Stimulated activated CD4-positive, alpha-beta T cell treated with anti-CD3 and anti-CD28 coated beads, Interleukin-15, amount 100 ng/mL, for 24 hours (primary cell): ENCODE results near the gene GZMB.
"Not testable (repeated sequence)": the region's sequence is repeated elsewhere in the genome, so short reads cannot be mapped to it uniquely, and the experiment has no call there.

ENCODE experiments used
- DNase-seq: peaks from one replicate; pipeline ENCODE4 v3.0.0-alpha.2; 2020

The GZMB gene

DNA sequence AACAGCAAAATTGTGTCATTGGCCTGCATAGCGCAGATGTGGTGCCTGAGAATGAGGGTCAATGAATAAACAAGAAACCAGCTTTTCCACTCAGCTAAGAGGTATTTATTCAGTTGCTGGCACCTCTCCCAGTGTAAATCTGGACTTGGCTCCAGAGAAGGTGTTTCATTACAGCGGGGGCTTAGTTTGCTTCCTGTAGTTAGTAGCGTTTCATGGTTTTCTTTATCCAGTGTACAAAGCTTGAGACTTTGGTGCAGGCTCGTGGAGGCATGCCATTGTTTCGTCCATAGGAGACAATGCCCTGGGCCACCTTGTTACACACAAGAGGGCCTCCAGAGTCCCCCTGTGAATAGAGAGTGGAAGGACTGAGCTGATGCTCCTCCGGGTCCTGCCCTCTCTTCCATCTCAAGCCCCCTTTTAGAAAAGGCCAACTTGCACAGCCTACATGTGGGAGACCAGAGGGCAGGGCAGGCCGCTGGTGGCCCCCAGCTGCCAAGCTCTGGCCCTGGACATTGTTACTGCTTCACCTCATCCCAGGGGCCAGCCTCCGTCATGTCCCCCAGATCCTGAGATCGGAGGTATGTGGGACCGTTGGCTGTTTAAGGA lies 3.0 kb downstream of the GZMB start:
- no peak for DNase-seq

GRCh38 chr14:24630087-24630871 lies 3.7 kb downstream of the GZMB start:
- DNase-seq: peak; percentile 34

DNA sequence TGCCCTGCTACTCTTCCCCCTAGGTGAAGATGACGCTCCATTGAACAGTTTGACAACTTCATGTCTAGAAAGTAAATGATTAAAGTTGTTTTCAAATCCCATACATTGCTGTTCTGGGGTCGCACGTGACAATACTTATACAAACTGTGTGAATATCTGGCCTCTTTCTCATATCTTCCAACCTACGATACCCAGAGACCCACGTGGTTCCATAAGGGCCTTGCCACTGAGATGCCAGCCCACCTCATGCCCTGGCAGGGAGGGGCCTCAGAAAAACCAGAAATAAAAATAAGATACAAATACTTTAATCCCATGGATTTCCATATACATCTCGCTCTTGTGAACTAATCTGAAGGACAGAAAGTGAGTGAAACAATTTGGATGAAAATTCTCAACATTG lies 4.5 kb downstream of the GZMB start:
- no peak for DNase-seq

GRCh38 chr14:24613747-24614146 lies 20.2 kb downstream of the GZMB start:
- DNase-seq: no peak

DNA sequence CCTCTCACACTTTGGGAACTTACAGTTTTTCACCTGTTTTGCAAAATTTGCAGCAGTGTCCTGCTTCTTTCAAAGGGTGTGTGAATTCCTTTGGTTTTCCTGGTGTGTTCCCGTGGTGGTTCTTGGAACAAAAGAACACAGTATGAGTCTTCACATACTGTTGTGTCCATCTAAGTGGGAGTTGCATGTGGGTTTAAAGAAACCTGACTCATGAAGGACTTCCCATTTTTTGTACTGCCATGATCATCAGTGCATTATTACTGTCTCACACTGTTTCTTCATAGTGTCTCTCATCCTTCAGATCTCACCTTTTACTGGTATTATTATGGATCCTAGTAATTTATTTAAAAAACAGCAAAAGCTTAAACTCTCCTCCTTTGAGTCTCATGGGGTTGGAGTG lies 20.7 kb downstream of the GZMB start:
- DNase-seq: no peak

- DNase-seq: no peak
Observed at GRCh38 chr14:24612196-24612595, 21.8 kb downstream of the GZMB start.

DNA sequence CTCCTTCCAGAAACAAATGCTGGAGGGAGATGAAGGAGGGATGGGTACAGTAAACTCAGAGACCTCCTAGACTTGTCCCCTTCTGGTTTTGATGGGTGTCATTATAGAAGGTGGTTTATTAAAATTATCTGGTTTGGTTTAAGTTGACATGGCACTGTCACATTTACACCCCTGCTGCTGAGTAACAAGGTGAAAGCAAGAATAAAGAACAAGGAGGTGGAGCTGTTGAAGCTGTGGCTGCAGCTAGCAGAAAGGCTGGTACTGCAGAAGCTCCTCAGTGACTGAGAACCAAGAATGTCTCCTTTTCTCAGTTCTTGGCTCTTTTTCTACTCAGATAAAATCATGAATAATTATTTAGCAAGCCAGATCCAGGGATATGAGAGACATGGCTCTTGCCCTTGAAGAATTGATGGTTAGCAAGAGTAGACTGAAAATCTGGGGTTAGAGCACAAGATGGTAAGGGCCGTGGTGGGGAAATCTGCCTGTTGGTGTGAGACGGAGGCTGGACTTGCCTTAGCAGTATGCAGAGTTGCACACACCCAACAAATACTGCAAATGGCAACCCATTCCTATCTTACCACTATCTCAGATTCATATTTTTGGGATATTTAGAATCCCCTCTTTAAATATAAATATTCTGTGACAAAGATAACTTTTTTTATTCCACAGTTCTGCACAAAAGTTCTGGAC lies 24.2 kb downstream of the GZMB start, which contains the start of gene GZMH:
GZMH (minus strand) TSS at position 31 of the 690 bp plus-strand sequence. CDS start 72 bp downstream, outside the sequence.
- DNase-seq: peak; percentile 37

DNA sequence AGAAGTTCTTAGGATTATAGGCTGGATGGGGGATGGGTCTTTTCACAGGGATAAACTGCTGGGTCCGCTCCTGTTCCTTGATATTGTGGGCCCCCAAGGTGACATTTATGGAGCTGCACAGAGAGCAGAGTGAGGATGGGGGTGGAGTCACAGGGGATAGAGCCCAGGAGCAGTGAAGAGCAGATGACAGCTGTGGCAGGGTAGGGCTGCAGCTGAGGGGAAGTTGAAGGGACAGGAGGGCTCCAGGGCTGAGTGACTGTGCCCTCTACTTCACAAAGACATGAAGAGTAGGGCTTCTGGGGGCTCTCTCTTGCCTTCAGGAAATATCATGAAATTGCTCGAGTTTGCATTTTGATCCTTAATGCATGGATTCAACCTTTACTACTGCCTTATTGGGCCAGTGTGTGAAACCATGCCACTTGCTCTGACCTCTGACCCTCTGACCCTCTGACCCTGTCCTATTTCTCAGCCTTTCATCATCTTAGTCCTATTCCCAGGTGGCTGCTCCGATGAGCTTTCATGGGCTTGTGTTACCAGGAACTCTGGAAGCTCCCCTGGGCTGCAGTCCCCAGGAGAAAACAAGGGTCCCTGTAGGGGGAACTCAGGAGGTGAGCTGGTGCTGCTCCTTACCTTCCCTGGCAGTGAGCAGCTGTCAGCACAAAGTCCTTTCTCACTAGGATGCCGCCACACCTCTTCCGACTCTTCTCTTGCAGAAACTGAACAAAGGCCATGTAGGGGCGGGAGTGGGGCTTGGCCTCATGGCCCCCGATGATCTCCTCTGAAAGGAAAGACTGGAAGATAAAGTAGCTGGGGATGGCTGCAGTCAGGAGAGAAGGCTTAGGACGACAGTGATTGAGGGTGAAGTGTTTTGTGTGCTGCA lies 26.1 kb downstream of the GZMB start:
- DNase-seq: no peak

GRCh38 chr14:24607081-24607480 lies 26.9 kb downstream of the GZMB start:
- DNase-seq: no peak

DNA sequence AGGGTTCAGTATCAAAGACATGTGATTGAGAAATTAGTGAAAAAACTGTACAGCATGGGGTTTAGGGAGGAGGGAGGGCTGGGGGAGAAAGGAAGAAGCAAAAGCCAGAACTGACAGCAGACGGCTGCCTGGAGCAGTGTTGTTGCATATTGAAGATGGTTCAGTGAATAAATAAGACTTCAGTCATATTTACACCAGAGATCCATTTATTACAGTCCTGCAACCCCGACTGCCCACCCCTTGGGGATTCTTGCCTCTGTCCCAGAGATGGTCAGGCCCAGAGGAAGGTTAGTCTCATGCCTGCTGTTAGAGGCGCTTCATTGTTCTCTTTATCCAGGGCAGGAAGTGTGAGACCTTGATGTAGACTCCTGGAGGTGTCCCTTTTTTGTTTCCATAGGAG lies 27.7 kb downstream of the GZMB start:
- DNase-seq: no peak

DNA sequence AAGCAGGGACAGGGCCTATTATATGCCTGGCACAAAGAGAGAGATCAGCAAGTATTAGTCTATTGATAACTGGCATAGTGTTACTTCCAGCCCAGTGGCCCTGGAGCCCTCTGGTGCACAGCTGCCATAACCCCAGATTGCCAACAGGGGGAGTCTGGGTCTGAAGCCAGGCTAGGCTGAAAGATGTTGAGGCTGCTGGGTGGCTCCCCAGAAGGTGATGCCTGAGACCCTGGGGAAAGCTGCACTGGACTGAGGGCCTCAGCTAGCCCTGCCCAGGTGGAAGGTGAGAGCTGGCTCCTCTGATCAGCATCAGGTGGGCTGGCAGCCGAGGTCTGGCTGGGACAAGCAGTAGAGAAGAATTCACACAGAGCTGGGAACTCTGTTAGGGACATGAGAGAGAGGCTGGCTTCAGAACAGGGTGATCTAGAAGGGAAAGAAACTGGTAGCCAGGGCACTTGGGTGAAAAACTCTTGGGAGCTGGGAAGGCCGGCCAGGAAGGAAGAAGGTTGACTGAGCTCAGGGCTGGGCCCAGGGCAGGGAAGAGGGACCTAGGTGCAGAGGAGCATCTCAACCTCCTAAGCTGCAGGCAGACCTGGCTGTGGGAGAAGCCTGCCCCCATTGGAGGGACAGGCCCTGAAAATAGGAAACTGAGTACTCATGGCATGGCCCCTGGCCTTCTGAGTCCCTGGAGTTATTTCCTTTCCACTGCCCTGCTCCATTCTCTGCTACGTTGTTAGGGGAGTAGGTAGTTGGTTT lies 28.4 kb downstream of the GZMB start:
- DNase-seq: peak; percentile 82

GRCh38 chr14:24597403-24597802 lies 36.6 kb downstream of the GZMB start:
- no peak for DNase-seq

DNA sequence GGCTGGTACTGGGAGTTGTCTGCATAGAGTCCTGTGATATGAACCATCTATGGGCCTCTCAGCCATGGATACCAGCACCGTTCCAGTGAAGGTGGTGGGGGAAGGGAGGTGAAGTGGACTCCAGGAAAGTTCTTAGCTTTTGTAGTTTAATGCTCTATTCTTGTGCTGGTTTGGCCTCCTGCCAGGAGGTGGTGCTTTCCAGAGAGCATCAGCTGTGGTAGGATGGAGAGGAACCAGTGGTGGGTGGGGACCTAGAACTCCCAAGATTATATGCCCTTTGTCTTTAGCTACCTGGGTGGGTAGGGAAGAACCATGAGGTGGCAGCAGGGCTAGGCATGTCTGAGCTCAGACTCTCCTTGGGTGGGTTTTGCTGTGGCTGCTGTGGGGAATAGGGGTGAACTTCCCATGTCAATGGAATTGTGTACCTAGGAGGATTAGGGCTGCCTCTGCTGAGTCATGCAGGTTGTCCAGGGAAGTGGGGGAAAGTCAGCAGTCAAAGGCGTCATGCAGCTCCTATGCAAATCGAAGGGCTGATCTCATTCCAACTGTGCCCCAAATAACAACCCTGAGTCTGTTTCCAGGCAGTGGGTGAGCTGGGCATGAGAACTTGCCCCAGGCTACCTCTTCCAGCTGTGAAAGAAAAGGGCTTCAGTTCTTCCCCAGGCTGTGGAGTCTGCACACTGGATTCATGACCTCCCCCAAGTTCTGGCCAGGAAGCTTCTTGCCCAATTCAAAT lies 38.7 kb downstream of the GZMB start:
- DNase-seq: no peak

DNA sequence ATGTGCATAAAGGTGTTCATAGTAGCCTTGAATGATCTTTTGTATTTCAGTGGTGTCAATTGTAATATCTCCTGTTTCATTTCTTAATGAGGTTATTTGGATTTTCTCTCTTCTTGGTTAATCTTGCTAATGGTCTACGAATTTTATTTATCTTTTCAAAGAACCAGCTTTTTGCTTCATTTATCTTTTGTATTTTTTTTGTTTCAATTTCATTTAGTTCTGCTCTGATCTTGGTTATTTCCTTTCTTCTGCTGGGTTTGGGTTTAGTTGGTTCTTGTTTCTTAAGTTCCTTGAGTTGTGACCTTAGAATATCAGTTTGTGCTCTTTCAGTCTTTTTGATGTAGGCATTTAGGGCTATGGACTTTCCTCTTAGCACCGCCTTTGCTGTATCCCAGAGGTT lies 43.0 kb downstream of the GZMB start:
- not testable (repeated sequence) for DNase-seq

GRCh38 chr14:24584402-24584801 lies 49.6 kb downstream of the GZMB start:
- not testable (repeated sequence) for DNase-seq
